SIG-M5 treated with dmso at 0.1 percent for 504 hours (cell line): Measurements from ENCODE around the gene WDR59.

Source experiments
- DNase-seq: peaks from one replicate; lab custom pipeline; 2025; ENCODE audit not compliant: unreplicated experiment; lab: John Stamatoyannopoulos, UW

WDR59 gene

GRCh38 chr16:74984194-74984528 lies 762 bp downstream of the WDR59 start:
- DNase-seq = no peak

GRCh38 chr16:74982256-74982655 lies 2.7 kb downstream of the WDR59 start:
- no peak for DNase-seq

- no peak for DNase-seq
Observed at GRCh38 chr16:74975591-74975990, 9.3 kb downstream of the WDR59 start.

GRCh38 chr16:74973304-74973703 lies 11.6 kb downstream of the WDR59 start:
- DNase-seq = no peak

- DNase-seq = no peak
Observed at GRCh38 chr16:74954763-74955162, 30.2 kb downstream of the WDR59 start.

- no peak for DNase-seq
Observed at GRCh38 chr16:74951681-74952080, 33.2 kb downstream of the WDR59 start.

- DNase-seq = no peak
Observed at GRCh38 chr16:74951206-74951605, 33.7 kb downstream of the WDR59 start.

GRCh38 chr16:74950511-74950910 lies 34.4 kb downstream of the WDR59 start:
- no peak for DNase-seq

GRCh38 chr16:74949309-74949708 lies 35.6 kb downstream of the WDR59 start:
- DNase-seq = no peak

GRCh38 chr16:74944466-74944865 lies 40.5 kb downstream of the WDR59 start:
- DNase-seq = no peak

GRCh38 chr16:74942977-74943918 lies 41.7 kb downstream of the WDR59 start:
- no peak for DNase-seq

GRCh38 chr16:74942566-74942965 lies 42.4 kb downstream of the WDR59 start:
- DNase-seq = no peak

- DNase-seq = no peak
Observed at GRCh38 chr16:74939688-74940087, 45.2 kb downstream of the WDR59 start.

- peak; percentile 35 for DNase-seq
Observed at GRCh38 chr16:74936902-74937560, 47.9 kb downstream of the WDR59 start.

- no peak for DNase-seq
Observed at GRCh38 chr16:74931445-74931844, 53.5 kb downstream of the WDR59 start.

GRCh38 chr16:74929636-74930035 lies 55.3 kb downstream of the WDR59 start:
- DNase-seq = no peak

GRCh38 chr16:74926805-74927204 lies 58.1 kb downstream of the WDR59 start:
- no peak for DNase-seq

- no peak for DNase-seq
Observed at GRCh38 chr16:74923766-74924460, 61.0 kb downstream of the WDR59 start.

GRCh38 chr16:74922150-74923138 lies 62.5 kb downstream of the WDR59 start:
- DNase-seq = no peak

- DNase-seq = no peak
Observed at GRCh38 chr16:74921051-74921450, 63.9 kb downstream of the WDR59 start.

GRCh38 chr16:74909665-74910064 lies 75.3 kb downstream of the WDR59 start:
- DNase-seq = no peak
